Measurements from ENCODE around the gene SWT1.
"Not testable (repeated sequence)": the region's sequence is repeated elsewhere in the genome, so short reads cannot be mapped to it uniquely, and the experiment has no call there.

SWT1 gene

GRCh38 chr1:185318431-185319138 lies 161.6 kb downstream of the SWT1 start:
- no peak for DNase-seq (ENCODE audit: extremely low read depth in 1 of 2, low read depth in 1 of 2)

- no peak for DNase-seq (ENCODE audit: extremely low read depth in 1 of 2, low read depth in 1 of 2)
Measured at GRCh38 chr1:185319139-185319475, 162.1 kb downstream of the SWT1 start.

GRCh38 chr1:185321104-185321503 lies 164.1 kb downstream of the SWT1 start:
- DNase-seq (ENCODE audit: extremely low read depth in 1 of 2, low read depth in 1 of 2): not testable (repeated sequence)

- DNase-seq (ENCODE audit: extremely low read depth in 1 of 2, low read depth in 1 of 2): not testable (repeated sequence)
Measured at GRCh38 chr1:185321653-185322221, 164.8 kb downstream of the SWT1 start.

GRCh38 chr1:185322636-185323035 lies 165.7 kb downstream of the SWT1 start:
- DNase-seq (ENCODE audit: extremely low read depth in 1 of 2, low read depth in 1 of 2): no peak

GRCh38 chr1:185324118-185324517 lies 167.2 kb downstream of the SWT1 start:
- DNase-seq (ENCODE audit: extremely low read depth in 1 of 2, low read depth in 1 of 2): no peak

GRCh38 chr1:185325413-185325812 lies 168.4 kb downstream of the SWT1 start:
- DNase-seq (ENCODE audit: extremely low read depth in 1 of 2, low read depth in 1 of 2): no peak

- DNase-seq (ENCODE audit: extremely low read depth in 1 of 2, low read depth in 1 of 2): no peak
Measured at GRCh38 chr1:185328255-185328654, 171.3 kb downstream of the SWT1 start.

- DNase-seq (ENCODE audit: extremely low read depth in 1 of 2, low read depth in 1 of 2): no peak
Measured at GRCh38 chr1:185334182-185334581, 177.2 kb downstream of the SWT1 start.

- DNase-seq (ENCODE audit: extremely low read depth in 1 of 2, low read depth in 1 of 2): no peak
Measured at GRCh38 chr1:185337246-185337645, 180.3 kb downstream of the SWT1 start.

- DNase-seq (ENCODE audit: extremely low read depth in 1 of 2, low read depth in 1 of 2): no peak
Measured at GRCh38 chr1:185338719-185339622, 182.0 kb downstream of the SWT1 start.

GRCh38 chr1:185341196-185341781 lies 184.3 kb downstream of the SWT1 start:
- no peak for DNase-seq (ENCODE audit: extremely low read depth in 1 of 2, low read depth in 1 of 2)

Data from stimulated activated CD8-positive, alpha-beta memory T cell treated with anti-CD3 and anti-CD28 coated beads, Interleukin-7, amount 100 ng/mL, for 48 hours (primary cell).